Activated naive CD4-positive, alpha-beta T cell treated with anti-CD3 and anti-CD28 coated beads, Interleukin-2, amount 50 U/mL, for 72 hours (primary cell): Measurements from ENCODE around the gene PLEKHN1. TPM values are rescaled to one million over a fixed set of nuclear protein-coding genes. Genes with fewer than 3 reads are reported as not detected.
"Not testable (repeated sequence)": the region's sequence is repeated elsewhere in the genome, so short reads cannot be mapped to it uniquely, and the experiment has no call there.

Experiments
- ATAC-seq, 2 donors: fragments of 150-1000 bp; cut with Tn5 transposase; 2 replicates each; pipeline ENCODE4 v1.10.0; 2021; ENCODE audit warnings: mild to moderate bottlenecking in 2 of 2, moderate library complexity in 2 of 2
- DNase-seq, 2 donors: peaks; one replicate each; pipeline ENCODE4 v3.0.0; 2021 to 2022; ENCODE audit warnings: low spot score in 2 of 2
- H3K27ac Mint-ChIP-seq, 2 donors: one replicate each; pipeline ENCODE4 v1.8.0; 2022; ENCODE audit warnings: mild to moderate bottlenecking in 2 of 2, mixed read lengths in 2 of 2
- H3K36me3 Mint-ChIP-seq, 2 donors: one replicate each; pipeline ENCODE4 v1.8.0; 2022; ENCODE audit warnings: mixed read lengths in 2 of 2
- H3K9me3 Mint-ChIP-seq, 2 donors: one replicate each; pipeline ENCODE4 v1.8.0; 2022; ENCODE audit warnings: mixed read lengths in 2 of 2
- total RNA-seq, 2 donors: library from RNA; stranded (reverse); gene quantifications; one replicate each; pipeline ENCODE4 v1.2.3, GENCODE V29; 2022

PLEKHN1 gene
- total RNA-seq, 2 donors from 2014 or later: 1.9 to 5.0 TPM

- ATAC-seq, H3K36me3 Mint-ChIP-seq, H3K27ac Mint-ChIP-seq, H3K9me3 Mint-ChIP-seq, DNase-seq: not testable (repeated sequence)
Measured at GRCh38 chr1:1017397-1018320, 51.4 kb downstream of the PLEKHN1 start.

GRCh38 chr1:1018321-1018685 is 52.0 kb downstream of the PLEKHN1 start:
- not testable (repeated sequence) for H3K9me3 Mint-ChIP-seq, ATAC-seq, H3K36me3 Mint-ChIP-seq, DNase-seq, H3K27ac Mint-ChIP-seq

- H3K36me3 Mint-ChIP-seq: peaks cover 0 to 5% of the 10 kb centered on the region in 2 donors
Measured at GRCh38 chr1:1019122-1019999, 53.1 kb downstream of the PLEKHN1 start.

GRCh38 chr1:1020000-1020404 is 53.7 kb downstream of the PLEKHN1 start, which contains the start of gene AGRN:
AGRN (plus strand) TSS chr1:1020120; CDS start chr1:1020173, 53 bp downstream.
- ATAC-seq: peak; percentile 36 to 50
- H3K9me3 Mint-ChIP-seq: no peaks in the 10 kb centered on the region
- H3K36me3 Mint-ChIP-seq: peaks cover 0 to 5% of the 10 kb centered on the region in 2 donors
- no peak within 1 kb of the TSS for H3K27ac Mint-ChIP-seq
- DNase-seq: no peak

More at GRCh38 chr1:1019122-1019999, 53.1 kb downstream of the PLEKHN1 start:
- Mint-ChIP-seq H3K9me3 (no peaks in the 10 kb centered on the region), H3K27ac (no peak overlapping the region)
- DNase-seq: peak; percentile 84 to 85
- peak; percentile 69 to 84 for ATAC-seq

GRCh38 chr1:1020415-1021009 is 54.2 kb downstream of the PLEKHN1 start:
- H3K27ac Mint-ChIP-seq: no peak overlapping the region
- DNase-seq (no peak), ATAC-seq (no peak)
- H3K36me3 Mint-ChIP-seq: peaks cover 0 to 5% of the 10 kb centered on the region in 2 donors
- H3K9me3 Mint-ChIP-seq: no peaks in the 10 kb centered on the region

DNA sequence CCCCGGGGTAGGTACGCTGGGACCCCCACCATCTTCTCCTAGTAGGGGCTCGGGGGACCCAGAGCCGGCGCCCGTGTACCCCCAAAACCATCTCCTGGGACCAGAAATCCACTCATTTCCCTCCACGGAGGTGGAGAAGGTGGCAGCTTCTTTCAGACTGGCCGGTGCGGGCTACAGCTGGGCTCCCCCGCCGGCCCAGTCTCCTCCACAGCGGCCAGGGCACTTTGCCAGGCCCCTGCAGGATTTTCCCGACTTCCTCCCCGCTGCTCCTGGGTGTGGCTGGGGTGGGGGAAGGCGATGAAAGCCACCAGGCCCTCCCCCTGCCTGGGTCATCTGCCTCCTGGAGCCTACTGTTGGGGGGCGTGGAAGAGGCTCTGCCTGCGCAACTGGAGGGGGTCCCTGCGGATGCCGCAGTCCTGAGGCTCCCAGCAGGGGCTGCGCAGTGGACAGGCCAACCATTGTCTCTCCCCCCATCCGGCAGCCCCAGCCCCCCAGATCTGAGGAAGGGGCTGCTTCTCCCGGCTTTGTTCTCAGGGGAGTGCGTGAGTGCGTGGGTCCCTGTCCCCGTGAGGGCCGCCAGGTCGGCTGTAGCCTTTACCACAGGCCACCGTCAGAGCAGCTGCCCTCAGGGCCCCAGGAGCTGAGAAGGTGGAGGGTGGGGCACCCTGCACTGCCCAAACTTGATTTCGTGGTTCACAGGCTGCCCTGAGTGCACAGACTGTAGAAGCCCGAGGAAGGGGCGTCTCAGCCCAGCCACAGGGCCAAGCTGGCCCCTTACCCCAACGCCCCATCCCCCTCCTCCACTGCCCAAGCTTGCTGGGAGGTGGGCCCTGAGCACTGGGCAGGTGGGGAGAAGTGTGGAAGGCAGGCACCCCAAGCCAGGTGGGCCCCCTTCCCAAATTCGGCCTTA is 55.0 kb downstream of the PLEKHN1 start:
- ATAC-seq (no peak), DNase-seq (no peak)
- no peaks in the 10 kb centered on the region for H3K9me3 Mint-ChIP-seq

GRCh38 chr1:1021920-1022259 is 55.6 kb downstream of the PLEKHN1 start:
- ATAC-seq: peak in 1 of 2 donors; percentile 15
- peaks cover 0 to 5% of the 10 kb centered on the region in 2 donors for H3K36me3 Mint-ChIP-seq
- H3K27ac Mint-ChIP-seq: no peak overlapping the region
- no peak for DNase-seq
- H3K9me3 Mint-ChIP-seq: no peaks in the 10 kb centered on the region

More for the DNA sequence above, 55.0 kb downstream of the PLEKHN1 start:
- Mint-ChIP-seq H3K27ac (no peak overlapping the region), H3K36me3 (peaks cover 0 to 5% of the 10 kb centered on the region in 2 donors)

GRCh38 chr1:1022302-1023009 is 56.2 kb downstream of the PLEKHN1 start:
- no peak overlapping the region for H3K27ac Mint-ChIP-seq
- DNase-seq (no peak), ATAC-seq (no peak)
- no peaks in the 10 kb centered on the region for H3K36me3 Mint-ChIP-seq
- no peaks in the 10 kb centered on the region for H3K9me3 Mint-ChIP-seq

DNA sequence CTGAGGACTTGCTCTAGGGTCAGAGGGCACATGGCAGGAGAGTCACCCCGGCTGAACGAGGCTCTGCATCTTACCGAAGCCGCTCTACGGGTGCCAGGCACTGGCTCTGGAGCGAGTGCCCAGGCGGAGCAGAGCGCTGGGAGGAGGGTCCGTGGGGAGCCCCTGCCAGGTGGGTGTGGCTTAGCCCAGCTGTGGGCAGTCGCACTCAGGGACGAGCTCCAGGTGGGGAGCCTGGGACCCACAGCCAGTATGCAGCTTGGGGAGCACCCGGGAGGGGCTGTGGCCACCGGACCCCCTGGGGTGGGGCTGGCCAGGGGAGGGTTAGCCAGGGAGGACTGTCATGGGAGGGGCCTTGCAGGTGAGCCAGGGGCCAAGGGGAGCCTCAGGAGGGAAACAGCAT is 57.4 kb downstream of the PLEKHN1 start:
- no peak for ATAC-seq
- Mint-ChIP-seq H3K27ac (no peak overlapping the region), H3K36me3 (no peaks in the 10 kb centered on the region), H3K9me3 (no peaks in the 10 kb centered on the region)
- no peak for DNase-seq

- H3K9me3 Mint-ChIP-seq: no peaks in the 10 kb centered on the region
- no peak for DNase-seq
- no peaks in the 10 kb centered on the region for H3K36me3 Mint-ChIP-seq
- no peak for ATAC-seq
- H3K27ac Mint-ChIP-seq: no peak overlapping the region
Measured at GRCh38 chr1:1024149-1024770, 58.0 kb downstream of the PLEKHN1 start.

- DNase-seq: no peak
- Mint-ChIP-seq H3K9me3 (no peaks in the 10 kb centered on the region), H3K36me3 (no peaks in the 10 kb centered on the region), H3K27ac (no peak overlapping the region)
- ATAC-seq: no peak
Measured at GRCh38 chr1:1024771-1025699, 58.8 kb downstream of the PLEKHN1 start.
